ENCODE measurements around the gene S100A1.

- TF ChIP-seq RAD21 (IDR thresholded peaks at IDR 0.05; ENCODE audit: low read length) (peak; percentile 90), CTCF (IDR thresholded peaks at IDR 0.05) (peak; percentile 96), TCF12 (IDR thresholded peaks at IDR 0.05) (no peak), PBX3 (IDR thresholded peaks at IDR 0.05) (no peak), REST (IDR thresholded peaks at IDR 0.05; ENCODE audit: low read depth, low read length) (no peak)
These were observed 49.7 kb downstream of the S100A1 start for GRCh38 chr1:153677718-153678518.
